Measurements from ENCODE around the gene AXIN2.
"Not testable (repeated sequence)": the region's sequence is repeated elsewhere in the genome, so short reads cannot be mapped to it uniquely, and the experiment has no call there.

Gene AXIN2

DNA sequence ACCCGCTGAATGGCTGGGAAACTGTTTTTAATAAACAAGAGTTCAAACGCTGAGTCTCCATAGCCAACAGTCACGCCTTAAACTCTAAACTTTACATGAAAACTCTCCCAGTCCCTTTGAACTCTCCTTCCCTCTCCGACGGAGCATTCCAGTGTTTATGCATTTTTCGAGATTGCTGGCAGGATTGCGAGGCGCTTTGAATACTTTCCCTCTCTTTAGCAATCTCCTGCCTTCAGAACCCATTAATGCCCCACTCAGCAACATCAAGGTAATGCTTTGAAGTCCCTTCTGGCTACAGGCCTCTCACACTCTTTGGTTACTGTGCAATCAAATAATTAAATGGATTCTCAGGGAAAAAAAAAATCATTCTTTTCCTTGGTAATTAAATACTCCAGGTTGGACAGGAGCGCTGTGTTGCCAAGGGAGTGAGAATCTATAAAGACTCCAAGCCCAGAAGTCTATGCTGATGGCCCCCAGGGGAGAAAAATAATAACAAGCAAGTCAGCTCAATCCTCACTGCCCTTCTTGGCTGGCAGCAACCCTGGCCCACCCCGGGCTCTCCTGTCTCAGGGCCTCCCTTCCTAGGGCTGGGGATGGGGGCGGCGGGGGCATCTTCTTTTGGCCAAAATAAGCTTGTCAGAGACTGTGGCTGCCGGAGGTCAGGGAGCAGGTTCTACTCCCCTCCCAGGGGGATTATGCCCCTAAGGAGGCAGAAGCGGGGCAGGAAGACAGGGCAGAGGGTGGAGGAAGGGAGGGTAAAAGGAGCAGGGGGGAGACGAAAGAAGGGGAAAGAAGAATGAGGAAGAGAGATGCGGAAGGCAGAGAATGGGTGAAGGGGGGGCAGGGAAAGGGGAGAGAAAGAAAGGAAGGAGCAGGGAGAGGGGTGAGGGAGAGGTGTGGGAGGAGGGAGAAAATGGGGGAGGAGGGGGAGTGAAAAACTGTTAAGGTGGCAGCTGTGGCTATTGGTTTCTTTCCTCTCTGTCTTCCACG is 45.2 kb downstream of the AXIN2 start:
- DNase-seq = no peak

DNA sequence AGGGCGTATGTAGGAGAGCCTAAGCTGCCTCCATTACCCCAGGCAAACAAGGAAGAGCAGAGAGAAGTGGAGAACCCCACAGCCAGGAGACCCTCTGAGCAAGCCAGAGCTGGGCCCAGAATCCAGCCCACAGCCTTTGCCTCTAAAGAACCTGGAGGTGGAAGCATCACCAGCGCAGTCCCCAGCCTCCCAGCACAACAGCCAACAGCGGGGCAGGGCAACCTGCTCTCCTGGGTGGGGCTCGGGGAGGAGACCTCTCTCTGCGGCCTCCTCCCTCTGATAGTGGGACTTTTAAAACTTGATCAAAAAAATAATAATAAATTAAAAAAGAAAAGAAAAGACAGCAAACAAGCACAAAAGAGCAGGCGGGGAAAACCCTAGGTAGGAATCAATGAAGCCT is 45.9 kb downstream of the AXIN2 start:
- DNase-seq = no peak

GRCh38 chr17:65514541-65514940 is 46.9 kb downstream of the AXIN2 start:
- no peak for DNase-seq

GRCh38 chr17:65514082-65514481 is 47.4 kb downstream of the AXIN2 start:
- DNase-seq = no peak

- DNase-seq = no peak
Observed at GRCh38 chr17:65511316-65511715, 50.1 kb downstream of the AXIN2 start.

GRCh38 chr17:65509032-65509431 is 52.4 kb downstream of the AXIN2 start:
- no peak for DNase-seq

DNA sequence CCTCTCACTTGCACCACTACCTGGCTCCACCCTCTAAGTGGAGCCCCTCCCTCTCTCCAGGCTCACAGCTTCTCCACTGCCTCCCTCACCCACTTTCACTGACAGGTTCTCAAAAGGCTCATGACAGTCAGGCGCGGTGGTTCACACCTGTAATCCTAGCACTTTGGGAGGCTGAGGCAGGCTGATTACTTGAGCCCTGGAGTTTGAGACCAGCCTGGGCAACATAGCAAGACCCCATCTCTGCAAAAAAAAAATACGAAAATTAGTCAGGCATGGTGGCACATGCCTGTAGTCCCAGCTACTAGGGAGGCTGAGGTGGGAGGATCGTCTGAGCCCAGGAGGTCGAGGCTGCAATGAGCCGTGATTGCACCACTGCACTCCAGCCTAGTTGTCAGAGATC is 56.8 kb downstream of the AXIN2 start:
- not testable (repeated sequence) for DNase-seq

GRCh38 chr17:65504141-65504540 is 57.3 kb downstream of the AXIN2 start:
- DNase-seq = no peak

DNA sequence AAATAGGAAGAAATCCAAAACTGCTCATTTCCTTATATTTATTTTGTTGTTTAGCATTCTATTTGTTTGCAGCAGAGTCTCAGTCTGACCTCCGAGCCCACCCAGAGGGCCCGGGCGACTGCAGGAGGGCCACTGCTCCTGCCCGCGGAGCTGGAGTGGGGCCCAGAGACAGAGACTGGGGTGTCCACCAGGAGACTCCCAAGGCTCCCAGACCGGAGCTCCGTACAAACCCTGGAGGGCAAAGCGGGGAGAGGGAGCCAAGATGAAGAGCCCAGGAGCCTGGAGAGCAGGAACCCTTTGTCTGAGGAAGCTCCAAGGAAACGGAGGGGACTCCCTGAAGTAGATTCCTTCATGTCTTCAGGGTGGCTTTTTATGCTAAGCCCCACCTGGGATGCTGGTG is 57.9 kb downstream of the AXIN2 start:
- no peak for DNase-seq

DNA sequence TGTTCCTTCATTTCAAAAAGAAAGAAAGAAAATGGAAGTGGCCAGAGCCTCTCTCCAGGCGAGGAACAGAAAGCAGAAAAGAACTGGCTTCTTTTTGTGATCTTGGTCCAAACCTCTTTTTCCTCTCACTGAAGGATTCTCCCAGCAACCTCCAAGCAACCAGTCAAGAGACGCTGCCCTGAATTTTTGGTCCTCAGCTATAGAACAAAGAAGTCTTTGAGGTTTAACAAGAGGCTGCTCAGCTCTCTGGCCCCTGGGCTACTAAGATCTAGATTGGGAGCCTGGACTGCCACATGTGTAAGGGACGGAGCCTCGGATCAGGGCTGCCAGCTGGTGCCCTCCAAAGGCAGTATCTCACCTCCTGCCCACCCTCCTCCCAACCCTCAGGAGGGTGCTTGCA is 62.6 kb downstream of the AXIN2 start:
- DNase-seq = no peak

DNA sequence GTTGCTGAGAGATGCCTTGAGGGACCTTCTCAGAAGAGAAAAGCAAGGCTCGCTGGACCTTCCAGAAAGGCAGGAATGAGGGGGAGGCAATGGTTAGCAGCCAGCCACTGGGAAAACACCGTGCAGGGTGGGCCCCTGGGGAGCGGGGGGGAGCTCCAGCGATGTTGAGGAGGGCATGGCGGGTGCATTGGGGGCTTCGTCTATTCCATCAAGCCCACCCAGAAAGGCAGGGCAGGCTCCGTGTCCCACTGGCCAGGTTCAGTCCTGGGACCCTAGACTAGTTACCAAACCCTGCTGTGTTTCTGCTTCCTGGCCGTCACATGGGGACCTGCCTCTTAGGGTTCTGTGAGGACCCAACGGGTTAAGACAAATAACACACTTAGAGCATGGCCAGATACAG is 64.6 kb downstream of the AXIN2 start:
- DNase-seq = no peak

DNA sequence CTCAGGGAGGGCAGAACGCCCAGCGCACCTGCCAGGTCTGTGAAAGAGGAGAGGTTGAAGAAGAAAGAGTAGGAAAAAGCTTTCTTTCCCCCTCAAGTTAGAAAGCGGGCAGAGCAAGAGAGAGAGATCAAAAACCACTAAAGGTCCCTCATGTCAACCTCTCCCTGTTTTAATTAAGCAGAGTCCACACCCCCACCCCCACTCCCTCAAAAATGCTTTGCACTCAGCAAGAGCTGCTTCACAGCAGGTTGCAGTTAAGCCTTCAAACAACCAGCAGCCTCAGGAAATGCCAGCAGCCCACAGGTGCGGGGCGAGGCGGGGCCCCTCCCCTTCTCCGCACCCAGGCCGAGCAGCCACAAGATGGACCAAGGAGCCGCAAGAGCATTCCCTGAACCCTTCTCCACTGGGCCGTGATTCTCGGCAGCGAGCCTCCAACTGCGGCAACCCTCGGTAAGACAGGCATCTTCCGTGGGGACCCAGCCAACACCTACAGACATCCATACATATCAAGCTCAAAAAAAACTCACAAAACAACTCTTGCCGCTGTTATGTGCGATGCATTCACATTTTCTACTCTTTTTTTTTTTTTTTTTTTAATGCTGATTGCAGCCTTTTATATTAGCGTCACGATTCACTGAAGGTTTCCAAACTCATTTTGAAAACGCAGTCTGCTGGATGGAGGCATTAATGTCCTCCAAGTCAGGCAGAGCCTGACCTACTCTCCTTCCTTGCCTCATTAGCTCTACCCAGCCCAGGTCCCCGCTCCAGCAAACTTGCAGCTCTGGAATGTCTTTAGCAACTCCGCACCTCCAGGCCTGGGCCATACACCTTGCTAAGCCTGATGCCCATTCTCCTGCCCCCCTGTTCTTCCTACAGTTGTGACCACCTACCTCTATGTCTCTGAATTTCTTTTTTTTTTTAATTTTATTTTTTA is 66.1 kb downstream of the AXIN2 start:
- no peak for DNase-seq

GRCh38 chr17:65489413-65490155 is 71.9 kb downstream of the AXIN2 start:
- no peak for DNase-seq

- DNase-seq = no peak
Observed at GRCh38 chr17:65488665-65489064, 72.8 kb downstream of the AXIN2 start.

GRCh38 chr17:65487990-65488389 is 73.5 kb downstream of the AXIN2 start:
- no peak for DNase-seq

- DNase-seq = no peak
Observed at GRCh38 chr17:65487161-65487560, 74.3 kb downstream of the AXIN2 start.

DNA sequence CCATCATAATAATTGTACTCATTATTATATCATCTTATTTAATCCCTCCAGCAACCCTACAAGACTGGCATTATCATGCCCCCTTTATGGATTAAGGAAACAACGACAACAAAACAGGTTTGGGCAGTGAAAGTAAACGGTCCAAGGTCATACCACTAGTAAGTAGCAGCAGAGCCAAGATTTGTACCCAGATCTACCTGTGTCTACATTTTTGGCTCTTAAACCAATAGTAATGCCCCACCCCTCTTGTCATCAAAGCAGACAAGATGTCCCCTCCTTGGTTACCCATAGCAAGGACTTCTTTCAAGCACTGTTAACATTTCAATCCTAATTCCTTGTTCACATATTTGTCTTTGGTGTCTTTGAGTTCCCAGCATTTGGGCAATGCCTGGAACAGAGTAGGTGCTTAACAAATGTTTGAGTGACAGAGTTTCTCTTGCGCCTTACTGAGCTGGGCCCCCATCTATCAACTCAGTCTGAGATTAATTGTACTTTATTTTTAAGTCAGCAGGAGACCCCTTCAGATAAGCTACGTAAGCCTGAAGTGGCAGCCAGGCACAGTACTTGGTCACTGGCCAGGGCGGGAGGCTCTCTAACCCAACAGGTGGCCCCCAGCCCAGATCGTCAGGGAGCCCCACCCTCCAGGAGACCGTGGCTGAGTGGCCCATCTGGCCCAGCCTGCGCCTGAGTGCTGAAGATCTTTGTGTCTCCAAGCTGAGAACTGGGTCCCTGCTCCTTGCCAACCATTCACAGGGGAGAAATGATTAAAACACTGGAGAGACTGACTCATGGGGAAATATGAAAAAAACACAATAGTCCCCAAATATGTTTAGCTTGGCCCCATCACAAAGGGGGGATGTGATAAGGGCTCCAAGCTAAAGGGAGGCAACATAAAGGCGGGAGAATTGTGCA is 75.8 kb downstream of the AXIN2 start:
- DNase-seq = no peak

DNA sequence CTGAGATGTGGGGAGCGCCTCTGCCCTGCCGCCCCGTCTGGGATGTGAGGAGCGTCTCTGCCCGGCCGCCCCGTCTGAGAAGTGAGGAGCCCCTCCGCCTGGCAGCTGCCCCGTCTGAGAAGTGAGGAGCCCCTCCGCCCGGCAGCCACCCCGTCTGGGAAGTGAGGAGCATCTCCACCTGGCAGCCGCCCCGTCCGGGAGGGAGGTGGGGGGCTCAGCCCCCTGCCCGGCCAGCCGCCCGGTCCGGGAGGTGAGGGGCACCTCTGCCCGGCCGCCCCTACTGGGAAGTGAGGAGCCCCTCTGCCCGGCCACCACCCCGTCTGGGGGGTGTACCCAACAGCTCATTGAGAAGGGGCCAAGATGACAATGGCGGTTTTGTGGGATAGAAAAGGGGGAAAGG is 77.0 kb downstream of the AXIN2 start:
- not testable (repeated sequence) for DNase-seq

DNA sequence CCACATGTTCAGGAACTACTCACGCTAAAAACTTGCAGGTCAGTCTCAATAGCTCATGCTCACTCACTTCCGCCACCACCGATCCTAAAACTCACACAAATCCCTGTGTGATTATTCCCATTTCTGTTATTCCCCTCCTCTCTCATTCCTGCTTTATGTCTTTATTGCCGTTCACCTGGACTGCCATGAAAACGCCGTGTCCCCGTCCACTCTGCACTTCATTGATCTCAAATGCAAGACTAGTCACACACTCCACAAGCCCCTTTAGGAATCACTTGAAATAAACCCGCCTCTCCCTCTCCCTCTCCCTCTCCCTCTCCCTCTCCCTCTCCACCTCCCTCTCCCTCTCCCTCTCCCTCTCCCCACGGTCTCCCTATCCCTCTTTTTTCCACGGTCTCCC is 78.0 kb downstream of the AXIN2 start:
- no peak for DNase-seq

DNA sequence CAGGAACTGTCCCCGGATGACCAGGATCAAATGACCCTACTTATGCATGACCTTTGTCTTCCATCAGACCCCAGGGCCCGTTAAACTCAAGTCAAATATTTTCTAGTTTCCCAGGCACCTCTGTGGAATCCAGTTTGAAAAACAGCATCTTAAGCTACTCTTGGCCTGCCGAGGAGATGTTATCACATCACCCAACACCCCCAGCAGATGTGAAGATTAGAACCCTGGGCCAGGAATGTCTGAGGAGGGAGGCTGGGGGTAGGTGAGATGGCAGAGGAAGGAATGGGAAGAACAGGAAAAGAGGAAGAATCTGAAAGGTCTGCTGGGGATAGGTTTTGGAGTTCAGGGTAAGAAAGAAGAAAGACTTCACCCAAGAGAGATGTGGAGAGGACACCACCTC is 79.2 kb downstream of the AXIN2 start:
- DNase-seq = no peak

DNA sequence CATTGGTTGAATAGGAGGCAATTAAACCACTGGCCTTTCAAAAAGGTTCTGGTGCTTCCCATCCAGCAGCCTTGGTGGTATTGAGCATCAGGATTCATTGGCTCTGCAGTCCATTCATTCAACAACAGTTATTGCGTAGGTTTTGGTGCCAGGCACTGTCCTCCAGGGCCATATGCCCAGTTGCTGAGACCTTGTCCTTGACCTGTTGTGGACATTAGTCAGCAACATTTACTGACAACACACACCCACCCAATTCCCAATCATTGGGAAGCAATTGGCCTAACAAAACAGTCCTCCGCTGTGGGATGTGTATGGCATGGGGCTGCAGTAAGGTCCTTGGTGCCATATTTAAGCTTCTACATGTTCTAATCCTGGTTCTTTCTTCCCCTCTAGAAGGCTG is 82.2 kb downstream of the AXIN2 start:
- DNase-seq = no peak

Data from 8988T (cell line).